SK-N-SH treated with all-trans-retinoic acid at 6 μM for 48 hours (cell line): ENCODE results near the gene CHODL.

Experiments used
- ARNTL ChIP-seq: fragments of 450-650 bp; formaldehyde crosslinking; IDR thresholded peaks from 2 replicates; pipeline ENCODE4 v1.5.0; 2020; ENCODE audit warnings: low read depth, mild to moderate bottlenecking, moderate library complexity, borderline replicate concordance
- CSDC2 ChIP-seq: fragments of 250-450 bp; sonication (Bioruptor Pico); IDR thresholded peaks from 2 replicates; pipeline ENCODE4 v1.5.0; 2020; ENCODE audit warnings: mild to moderate bottlenecking, moderate library complexity
- CSRNP3 ChIP-seq: fragments of 250-450 bp; sonication (Bioruptor Pico); IDR thresholded peaks from 2 replicates; pipeline ENCODE4 v1.5.1; 2021; ENCODE audit warnings: mild to moderate bottlenecking, moderate library complexity
- ESRRG ChIP-seq: fragments of 250-450 bp; sonication (Bioruptor Pico); IDR thresholded peaks from 2 replicates; pipeline ENCODE4 v1.6.1; 2021; ENCODE audit warnings: mild to moderate bottlenecking
- PATZ1 ChIP-seq: fragments of 250-450 bp; sonication (Bioruptor Pico); IDR thresholded peaks from 2 replicates; pipeline ENCODE4 v1.8.0; 2020; ENCODE audit warnings: mild to moderate bottlenecking, moderate library complexity, borderline replicate concordance
- POU6F1 ChIP-seq: fragments of 250-450 bp; sonication (Bioruptor Pico); IDR thresholded peaks from 2 replicates; pipeline ENCODE4 v1.8.0; 2021; ENCODE audit warnings: low read depth, mild to moderate bottlenecking, moderate library complexity, borderline replicate concordance
- TCF4 ChIP-seq: fragments of 250-450 bp; sonication (Bioruptor Pico); IDR thresholded peaks from 2 replicates; pipeline ENCODE4 v1.8.0; 2021; ENCODE audit warnings: mild to moderate bottlenecking, moderate library complexity, borderline replicate concordance
- ZFP3 ChIP-seq: fragments of 250-450 bp; sonication (Bioruptor Pico); IDR thresholded peaks from 2 replicates; pipeline ENCODE4 v1.5.0; 2020; ENCODE audit warnings: mild to moderate bottlenecking, moderate library complexity
- ZNF70 ChIP-seq: fragments of 450-650 bp; formaldehyde crosslinking; IDR thresholded peaks from 2 replicates; pipeline ENCODE4 v1.5.0; 2020; ENCODE audit warnings: mild to moderate bottlenecking, moderate library complexity

- TF ChIP-seq CSRNP3 (CRISPR knock-in tag), result no peak
- no peak for TF ChIP-seq TCF4 (CRISPR knock-in tag)
- no peak for TF ChIP-seq PATZ1 (CRISPR knock-in tag)
- no peak for TF ChIP-seq ESRRG
- TF ChIP-seq ZFP3, result no peak
- no peak for TF ChIP-seq ZNF70
- no peak for TF ChIP-seq POU6F1
- no peak for TF ChIP-seq ARNTL (CRISPR knock-in tag)
- TF ChIP-seq CSDC2 (CRISPR knock-in tag), result no peak
Measured at GRCh38 chr21:18252256-18252655, 7.6 kb downstream of the CHODL start.
